ENCODE data around the gene EXOC3.

DNA sequence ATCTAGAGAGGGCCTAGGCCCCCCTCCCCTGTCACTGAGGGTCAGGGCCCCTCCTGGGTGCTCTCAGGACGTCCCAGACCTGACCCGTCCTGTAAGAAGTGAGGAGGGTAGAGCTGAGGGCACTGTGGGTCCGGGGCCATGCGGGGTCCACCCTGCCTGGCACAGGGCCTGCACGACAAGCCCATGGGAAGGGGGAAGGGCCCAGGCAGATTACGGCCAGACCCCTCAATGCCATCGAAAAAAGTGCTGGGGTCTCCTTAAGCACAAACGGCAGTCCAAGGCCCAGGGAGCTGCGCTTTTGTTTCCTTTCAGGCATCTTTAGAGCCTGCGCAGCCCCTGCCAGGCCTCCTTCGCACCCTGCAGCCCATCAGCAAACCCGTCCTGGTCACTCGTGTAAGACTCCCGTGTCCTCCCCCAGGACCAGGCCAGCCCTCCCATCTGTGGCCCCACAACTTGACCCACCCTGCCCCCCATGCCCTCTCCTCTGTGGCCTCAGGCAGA, 4.4 kb upstream of the EXOC3 start:
- TF ChIP-seq EZH2 (IDR thresholded peaks at IDR 0.05; ENCODE audit: low read depth, low read length, severe bottlenecking) (no peak), EP300 (IDR thresholded peaks at IDR 0.05; ENCODE audit: borderline replicate concordance in 1 of 2, low read depth in 2 of 2, low read length in 2 of 2) (no peak), TAF1 (IDR thresholded peaks at IDR 0.05; ENCODE audit: low read depth, low read length) (no peak), FOSL1 (IDR thresholded peaks at IDR 0.05; ENCODE audit: insufficient read depth, low read depth, low read length) (no peak), CHD1 (IDR thresholded peaks at IDR 0.05; ENCODE audit: low read depth, low read length) (no peak), RAD21 (IDR thresholded peaks at IDR 0.05 in 1 of 2, conservative IDR thresholded peaks at IDR 0.05 in 1 of 2; ENCODE audit: low read depth in 2 of 2, low read length in 2 of 2) (no peak), ASH2L (IDR thresholded peaks at IDR 0.05; ENCODE audit: low read length) (no peak), BRCA1 (IDR thresholded peaks at IDR 0.05; ENCODE audit: low read depth, low read length) (no peak)
- TF ChIP-seq, protein P1, sequence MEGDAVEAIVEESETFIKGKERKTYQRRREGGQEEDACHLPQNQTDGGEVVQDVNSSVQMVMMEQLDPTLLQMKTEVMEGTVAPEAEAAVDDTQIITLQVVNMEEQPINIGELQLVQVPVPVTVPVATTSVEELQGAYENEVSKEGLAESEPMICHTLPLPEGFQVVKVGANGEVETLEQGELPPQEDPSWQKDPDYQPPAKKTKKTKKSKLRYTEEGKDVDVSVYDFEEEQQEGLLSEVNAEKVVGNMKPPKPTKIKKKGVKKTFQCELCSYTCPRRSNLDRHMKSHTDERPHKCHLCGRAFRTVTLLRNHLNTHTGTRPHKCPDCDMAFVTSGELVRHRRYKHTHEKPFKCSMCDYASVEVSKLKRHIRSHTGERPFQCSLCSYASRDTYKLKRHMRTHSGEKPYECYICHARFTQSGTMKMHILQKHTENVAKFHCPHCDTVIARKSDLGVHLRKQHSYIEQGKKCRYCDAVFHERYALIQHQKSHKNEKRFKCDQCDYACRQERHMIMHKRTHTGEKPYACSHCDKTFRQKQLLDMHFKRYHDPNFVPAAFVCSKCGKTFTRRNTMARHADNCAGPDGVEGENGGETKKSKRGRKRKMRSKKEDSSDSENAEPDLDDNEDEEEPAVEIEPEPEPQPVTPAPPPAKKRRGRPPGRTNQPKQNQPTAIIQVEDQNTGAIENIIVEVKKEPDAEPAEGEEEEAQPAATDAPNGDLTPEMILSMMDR (IDR thresholded peaks at IDR 0.05; ENCODE audit: control extremely low read depth in 1 of 3, insufficient read depth in 1 of 3, low read depth in 1 of 3, low read length in 3 of 3) = no peak
- TF ChIP-seq, protein P2, sequence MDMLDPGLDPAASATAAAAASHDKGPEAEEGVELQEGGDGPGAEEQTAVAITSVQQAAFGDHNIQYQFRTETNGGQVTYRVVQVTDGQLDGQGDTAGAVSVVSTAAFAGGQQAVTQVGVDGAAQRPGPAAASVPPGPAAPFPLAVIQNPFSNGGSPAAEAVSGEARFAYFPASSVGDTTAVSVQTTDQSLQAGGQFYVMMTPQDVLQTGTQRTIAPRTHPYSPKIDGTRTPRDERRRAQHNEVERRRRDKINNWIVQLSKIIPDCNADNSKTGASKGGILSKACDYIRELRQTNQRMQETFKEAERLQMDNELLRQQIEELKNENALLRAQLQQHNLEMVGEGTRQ (IDR thresholded peaks at IDR 0.05; ENCODE audit: low read length) = no peak
